CD14-positive monocyte (primary cell): Measurements from ENCODE around the gene KRTAP5-7. TPM values are rescaled to one million over a fixed set of nuclear protein-coding genes. Genes with fewer than 3 reads are reported as not detected.

ENCODE experiments used
- DNase-seq, 3 donors: peaks; one replicate each; pipeline ENCODE4 v3.0.0-alpha.2; 2011 to 2022
- H2AFZ ChIP-seq: 2 replicates; pipeline ENCODE4 v1.6.0; 2012; ENCODE audit warnings: mild to moderate bottlenecking, low read depth, low read length, inconsistent platforms; ENCODE audit not compliant: insufficient read depth, poor library complexity, severe bottlenecking
- H3K27ac ChIP-seq, 2 donors: 1 replicate in 1 of 2; 2 replicates in 1 of 2; pipeline ENCODE4 v1.5.1; 2012 to 2013; ENCODE audit warnings: low read length in 2 of 2, control low read depth in 1 of 2, inconsistent platforms in 1 of 2, low read depth in 1 of 2, mild to moderate bottlenecking in 1 of 2
- H3K27me3 ChIP-seq, 2 donors: one replicate each; pipeline versions ENCODE4 v1.6.0 to v1.6.1; 2011 to 2013; ENCODE audit warnings: low read length in 2 of 2; ENCODE audit not compliant: control insufficient read depth in 2 of 2, insufficient read depth in 2 of 2
- H3K36me3 ChIP-seq, 2 donors: replicated peaks in 1 of 2; 1 replicate in 1 of 2; 2 replicates in 1 of 2; pipeline versions ENCODE4 v1.5.1 to v1.6.1; 2012 to 2013; ENCODE audit warnings: low read length in 2 of 2, control low read depth in 1 of 2, inconsistent platforms in 1 of 2, mild to moderate bottlenecking in 1 of 2; ENCODE audit not compliant: insufficient read depth in 2 of 2, control insufficient read depth in 1 of 2
- H3K4me1 ChIP-seq, 2 donors: 1 replicate in 1 of 2; 2 replicates in 1 of 2; pipeline versions ENCODE4 v1.5.1 to v1.6.1; 2012 to 2013; ENCODE audit warnings: low read length in 2 of 2, control low read depth in 1 of 2, inconsistent platforms in 1 of 2, mild to moderate bottlenecking in 1 of 2, moderate library complexity in 1 of 2; ENCODE audit not compliant: insufficient read depth in 2 of 2, control insufficient read depth in 1 of 2
- H3K4me2 ChIP-seq: replicated peaks from 2 replicates; pipeline ENCODE3; 2012; ENCODE audit warnings: low read length, moderate library complexity, mild to moderate bottlenecking; ENCODE audit not compliant: poor library complexity, severe bottlenecking; ENCODE audit errors: extremely low read depth
- H3K4me3 ChIP-seq, 3 experiments: fragments of 200-600 bp in 1 of 3; sonication (generic) in 1 of 3; replicated peaks in 1 of 3; 1 replicate in 2 of 3; 2 replicates in 1 of 3; pipeline ENCODE4 v1.5.1; 2011 to 2013; ENCODE audit warnings: low read length in 3 of 3, mild to moderate bottlenecking in 3 of 3, control low read depth in 2 of 3, low read depth in 2 of 3, inconsistent platforms in 1 of 3, moderate library complexity in 1 of 3
- H3K79me2 ChIP-seq: 2 replicates; pipeline ENCODE4 v1.6.0; 2012; ENCODE audit warnings: mild to moderate bottlenecking, control low read depth, inconsistent platforms, low read length, moderate library complexity; ENCODE audit not compliant: insufficient read depth
- H3K9ac ChIP-seq: 2 replicates; pipeline ENCODE4 v1.6.0; 2017; ENCODE audit warnings: low read length, mild to moderate bottlenecking; ENCODE audit not compliant: insufficient read depth, poor library complexity, severe bottlenecking
- H3K9me3 ChIP-seq, 2 donors: replicated peaks in 1 of 2; 1 replicate in 1 of 2; 2 replicates in 1 of 2; pipeline versions ENCODE4 v1.5.1 to v1.6.1; 2012 to 2013; ENCODE audit warnings: low read length in 2 of 2, control low read depth in 1 of 2; ENCODE audit not compliant: control insufficient read depth in 1 of 2, insufficient read depth in 1 of 2
- H4K20me1 ChIP-seq: 2 replicates; pipeline ENCODE4 v1.6.0; 2012; ENCODE audit warnings: mild to moderate bottlenecking, low read length, control low read depth, moderate library complexity; ENCODE audit not compliant: insufficient read depth
- H3K27ac Mint-ChIP-seq, 7 donors: one replicate each; pipeline ENCODE4 v1.8.0; 2020; ENCODE audit warnings: mild to moderate bottlenecking in 7 of 7, mixed read lengths in 7 of 7, moderate library complexity in 6 of 7, inconsistent platforms in 2 of 7
- H3K27me3 Mint-ChIP-seq, 3 donors: one replicate each; pipeline ENCODE4 v1.8.0; 2021 to 2022; ENCODE audit warnings: low read depth in 3 of 3, mild to moderate bottlenecking in 3 of 3, mixed read lengths in 3 of 3, moderate library complexity in 3 of 3, inconsistent platforms in 1 of 3
- H3K36me3 Mint-ChIP-seq, 2 donors: one replicate each; pipeline ENCODE4 v1.8.0; 2020; ENCODE audit warnings: mixed read lengths in 2 of 2, inconsistent platforms in 1 of 2, mild to moderate bottlenecking in 1 of 2
- H3K4me1 Mint-ChIP-seq: one replicate; pipeline ENCODE4 v1.8.0; 2020; ENCODE audit warnings: mild to moderate bottlenecking, mixed read lengths
- H3K4me3 Mint-ChIP-seq, 2 donors: one replicate each; pipeline ENCODE4 v1.8.0; 2020; ENCODE audit warnings: mild to moderate bottlenecking in 2 of 2, mixed read lengths in 2 of 2, moderate library complexity in 1 of 2
- H3K9me3 Mint-ChIP-seq, 7 donors: one replicate each; pipeline ENCODE4 v1.8.0; 2020 to 2022; ENCODE audit warnings: mixed read lengths in 7 of 7, mild to moderate bottlenecking in 6 of 7, moderate library complexity in 6 of 7, inconsistent platforms in 2 of 7
- CTCF ChIP-seq: fragments of 200-600 bp; IDR thresholded peaks from one replicate; pipeline ENCODE4 v1.8.0; 2022; ENCODE audit warnings: antibody characterized with exemption, mild to moderate bottlenecking
- WGBS: methylation state at CpG from one replicate; pipeline ENCODE4 v1.1.5; 2013; ENCODE audit warnings: missing lambda C conversion rate; ENCODE audit not compliant: insufficient coverage; 5-methylcytosine and 5-hydroxymethylcytosine counted together
- intact Hi-C, 2 donors: fragments of 100-400 bp; cut with micrococcal nuclease; formaldehyde crosslinking; loops; one replicate each; pipeline versions ENCODE4 v1.15.0 to v1.15.1; 2023
- polyA plus RNA-seq, 3 donors: library from polyadenylated mRNA; depleted of rRNA in 1 of 3; unstranded in 2 of 3; stranded (reverse) in 1 of 3; fragments of 300-500 nt in 2 of 3; fragments of >200 nt in 1 of 3; fragmentation: Illumina TruSeq in 2 of 3; gene quantifications; 1 replicate in 2 of 3; 2 replicates in 1 of 3; pipeline ENCODE4 v1.2.3, GENCODE V29; 2012 to 2021

KRTAP5-7 gene
- polyA plus RNA-seq, 3 donors = 0.05 TPM; not detected in 2

DNA sequence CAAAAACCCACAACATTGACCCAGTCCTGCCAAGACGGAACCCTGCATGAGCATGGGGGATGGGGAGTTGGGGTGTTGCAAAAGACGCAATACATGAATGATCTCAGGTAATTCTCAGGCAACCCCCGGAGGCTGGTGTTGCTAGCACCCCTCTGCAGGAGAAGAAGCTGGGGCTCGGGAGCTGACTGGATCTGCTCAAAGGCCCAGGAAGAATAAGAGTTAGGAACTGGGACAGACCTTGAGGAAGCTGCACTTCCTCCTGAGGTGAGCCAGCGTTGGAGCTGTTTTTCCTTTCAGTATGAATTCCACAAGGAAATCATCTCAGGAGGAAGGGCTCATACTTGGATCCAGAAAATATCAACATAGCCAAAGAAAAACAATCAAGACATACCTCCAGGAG is 21.1 kb downstream of the KRTAP5-7 start, which contains the start of gene KRTAP5-9:
Gene KRTAP5-9, plus strand, starts transcription at position 301 of the 400 bp plus-strand sequence. CDS start 238 bp downstream, outside the sequence.
- no peaks in the 10 kb centered on the region for H3K36me3 ChIP-seq
- H3K9ac ChIP-seq = no peak within 1 kb of the TSS
- DNase-seq = no peak
- Mint-ChIP-seq H3K27me3 (peaks cover 0 to 7% (median 4%) of the 10 kb centered on the region in 3 donors), H3K9me3 (peaks cover 7 to 14% (median 9%) of the 10 kb centered on the region in 7 donors), H3K4me3 (no peak within 1 kb of the TSS), H3K4me1 (peaks cover 29% of the 10 kb centered on the region), H3K36me3 (no peaks in the 10 kb centered on the region), H3K27ac (no peak within 1 kb of the TSS)
- 74% methylated on average over 3 of the region's 5 CpGs for WGBS
- H2AFZ ChIP-seq = no peak within 1 kb of the TSS
- peaks cover 0 to 20% of the 10 kb centered on the region in 2 donors for H3K9me3 ChIP-seq
- H3K27ac ChIP-seq = no peak within 1 kb of the TSS
- H3K4me1 ChIP-seq = peaks cover 9 to 15% of the 10 kb centered on the region in 2 donors
- no peaks in the 10 kb centered on the region for H3K27me3 ChIP-seq
- no peak for TF ChIP-seq CTCF
- no peak within 1 kb of the TSS for H3K4me3 ChIP-seq
- no peaks in the 10 kb centered on the region for H4K20me1 ChIP-seq
- no peaks in the 10 kb centered on the region for H3K79me2 ChIP-seq
- intact Hi-C loops = no loop called here
- H3K4me2 ChIP-seq = no peak within 1 kb of the TSS

GRCh38 chr11:71548716-71549151 is 21.7 kb downstream of the KRTAP5-7 start:
- Histone ChIP-seq H4K20me1 (no peaks in the 10 kb centered on the region), H3K4me1 (peaks cover 4 to 8% of the 10 kb centered on the region in 2 donors), H3K36me3 (no peaks in the 10 kb centered on the region), H3K4me2 (no peak overlapping the region), H3K9ac (no peak overlapping the region), H2AFZ (no peak overlapping the region), H3K27me3 (no peaks in the 10 kb centered on the region), H3K27ac (no peak overlapping the region), H3K4me3 (no peak overlapping the region), H3K79me2 (no peaks in the 10 kb centered on the region), H3K9me3 (peaks cover 0 to 20% of the 10 kb centered on the region in 2 donors)
- no peak for DNase-seq
- peaks cover 23% of the 10 kb centered on the region for H3K4me1 Mint-ChIP-seq
- intact Hi-C loops = no loop called here
- TF ChIP-seq CTCF = no peak
- peaks cover 6 to 10% (median 8%) of the 10 kb centered on the region in 7 donors for H3K9me3 Mint-ChIP-seq
- no peak overlapping the region for H3K4me3 Mint-ChIP-seq
- 29% methylated on average over 5 of the region's 5 CpGs for WGBS
- H3K27ac Mint-ChIP-seq = no peak overlapping the region
- H3K27me3 Mint-ChIP-seq = peaks cover 0 to 7% (median 4%) of the 10 kb centered on the region in 3 donors
- no peaks in the 10 kb centered on the region for H3K36me3 Mint-ChIP-seq
